ENCODE measurements around the gene NR1H2. TPM values are rescaled to one million over a fixed set of nuclear protein-coding genes. Genes with fewer than 3 reads are reported as not detected.

NR1H2 gene
- total and polyA plus RNA-seq, 2 experiments from 2014 or later, result 32.9 to 70.2 TPM

DNA sequence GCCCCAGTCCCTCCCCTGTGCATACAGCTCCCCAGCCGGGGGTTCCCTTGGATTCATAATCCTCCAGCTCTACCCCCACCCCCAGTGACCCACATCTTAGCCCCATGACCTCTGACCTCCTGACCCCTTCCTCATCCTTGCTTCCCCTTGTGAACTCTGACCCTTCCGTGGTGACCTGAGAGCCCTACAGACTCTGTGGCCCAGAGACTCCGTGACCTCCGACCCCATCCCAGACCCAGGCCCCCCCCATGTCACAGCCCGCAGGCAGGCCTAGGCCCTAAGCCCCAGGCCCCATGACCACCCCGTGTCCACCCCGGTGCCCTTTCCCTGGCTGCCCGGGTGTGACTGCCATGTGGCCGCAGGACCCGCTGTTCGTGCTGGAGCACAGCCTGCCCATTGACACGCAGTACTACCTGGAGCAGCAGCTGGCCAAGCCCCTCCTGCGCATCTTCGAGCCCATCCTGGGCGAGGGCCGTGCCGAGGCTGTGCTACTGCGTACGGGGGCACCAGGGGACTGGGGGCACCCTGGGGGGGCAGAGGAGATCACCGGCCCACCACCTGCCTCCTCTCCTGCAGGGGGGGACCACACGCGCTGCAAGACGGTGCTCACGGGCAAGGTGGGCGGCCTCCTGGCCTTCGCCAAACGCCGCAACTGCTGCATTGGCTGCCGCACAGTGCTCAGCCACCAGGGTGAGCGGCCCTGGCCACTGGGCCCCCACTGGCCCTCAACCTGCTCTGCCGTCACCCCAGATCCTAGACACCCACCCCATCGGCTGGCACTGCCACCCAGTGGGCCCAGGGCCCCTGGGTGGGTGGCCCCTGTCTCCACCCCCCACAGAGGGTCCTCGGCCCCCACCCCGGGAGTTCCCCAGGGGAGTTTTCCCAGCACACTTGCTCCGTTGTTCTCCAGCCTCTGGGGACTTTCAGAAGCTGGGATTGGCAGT is 40.0 kb downstream of the NR1H2 start:
- ATAC-seq, result peak; percentile 6; the same call in 2 of the 3 replicates
- no peak overlapping the region for H3K4me3 Mint-ChIP-seq
- TF ChIP-seq, protein P1, sequence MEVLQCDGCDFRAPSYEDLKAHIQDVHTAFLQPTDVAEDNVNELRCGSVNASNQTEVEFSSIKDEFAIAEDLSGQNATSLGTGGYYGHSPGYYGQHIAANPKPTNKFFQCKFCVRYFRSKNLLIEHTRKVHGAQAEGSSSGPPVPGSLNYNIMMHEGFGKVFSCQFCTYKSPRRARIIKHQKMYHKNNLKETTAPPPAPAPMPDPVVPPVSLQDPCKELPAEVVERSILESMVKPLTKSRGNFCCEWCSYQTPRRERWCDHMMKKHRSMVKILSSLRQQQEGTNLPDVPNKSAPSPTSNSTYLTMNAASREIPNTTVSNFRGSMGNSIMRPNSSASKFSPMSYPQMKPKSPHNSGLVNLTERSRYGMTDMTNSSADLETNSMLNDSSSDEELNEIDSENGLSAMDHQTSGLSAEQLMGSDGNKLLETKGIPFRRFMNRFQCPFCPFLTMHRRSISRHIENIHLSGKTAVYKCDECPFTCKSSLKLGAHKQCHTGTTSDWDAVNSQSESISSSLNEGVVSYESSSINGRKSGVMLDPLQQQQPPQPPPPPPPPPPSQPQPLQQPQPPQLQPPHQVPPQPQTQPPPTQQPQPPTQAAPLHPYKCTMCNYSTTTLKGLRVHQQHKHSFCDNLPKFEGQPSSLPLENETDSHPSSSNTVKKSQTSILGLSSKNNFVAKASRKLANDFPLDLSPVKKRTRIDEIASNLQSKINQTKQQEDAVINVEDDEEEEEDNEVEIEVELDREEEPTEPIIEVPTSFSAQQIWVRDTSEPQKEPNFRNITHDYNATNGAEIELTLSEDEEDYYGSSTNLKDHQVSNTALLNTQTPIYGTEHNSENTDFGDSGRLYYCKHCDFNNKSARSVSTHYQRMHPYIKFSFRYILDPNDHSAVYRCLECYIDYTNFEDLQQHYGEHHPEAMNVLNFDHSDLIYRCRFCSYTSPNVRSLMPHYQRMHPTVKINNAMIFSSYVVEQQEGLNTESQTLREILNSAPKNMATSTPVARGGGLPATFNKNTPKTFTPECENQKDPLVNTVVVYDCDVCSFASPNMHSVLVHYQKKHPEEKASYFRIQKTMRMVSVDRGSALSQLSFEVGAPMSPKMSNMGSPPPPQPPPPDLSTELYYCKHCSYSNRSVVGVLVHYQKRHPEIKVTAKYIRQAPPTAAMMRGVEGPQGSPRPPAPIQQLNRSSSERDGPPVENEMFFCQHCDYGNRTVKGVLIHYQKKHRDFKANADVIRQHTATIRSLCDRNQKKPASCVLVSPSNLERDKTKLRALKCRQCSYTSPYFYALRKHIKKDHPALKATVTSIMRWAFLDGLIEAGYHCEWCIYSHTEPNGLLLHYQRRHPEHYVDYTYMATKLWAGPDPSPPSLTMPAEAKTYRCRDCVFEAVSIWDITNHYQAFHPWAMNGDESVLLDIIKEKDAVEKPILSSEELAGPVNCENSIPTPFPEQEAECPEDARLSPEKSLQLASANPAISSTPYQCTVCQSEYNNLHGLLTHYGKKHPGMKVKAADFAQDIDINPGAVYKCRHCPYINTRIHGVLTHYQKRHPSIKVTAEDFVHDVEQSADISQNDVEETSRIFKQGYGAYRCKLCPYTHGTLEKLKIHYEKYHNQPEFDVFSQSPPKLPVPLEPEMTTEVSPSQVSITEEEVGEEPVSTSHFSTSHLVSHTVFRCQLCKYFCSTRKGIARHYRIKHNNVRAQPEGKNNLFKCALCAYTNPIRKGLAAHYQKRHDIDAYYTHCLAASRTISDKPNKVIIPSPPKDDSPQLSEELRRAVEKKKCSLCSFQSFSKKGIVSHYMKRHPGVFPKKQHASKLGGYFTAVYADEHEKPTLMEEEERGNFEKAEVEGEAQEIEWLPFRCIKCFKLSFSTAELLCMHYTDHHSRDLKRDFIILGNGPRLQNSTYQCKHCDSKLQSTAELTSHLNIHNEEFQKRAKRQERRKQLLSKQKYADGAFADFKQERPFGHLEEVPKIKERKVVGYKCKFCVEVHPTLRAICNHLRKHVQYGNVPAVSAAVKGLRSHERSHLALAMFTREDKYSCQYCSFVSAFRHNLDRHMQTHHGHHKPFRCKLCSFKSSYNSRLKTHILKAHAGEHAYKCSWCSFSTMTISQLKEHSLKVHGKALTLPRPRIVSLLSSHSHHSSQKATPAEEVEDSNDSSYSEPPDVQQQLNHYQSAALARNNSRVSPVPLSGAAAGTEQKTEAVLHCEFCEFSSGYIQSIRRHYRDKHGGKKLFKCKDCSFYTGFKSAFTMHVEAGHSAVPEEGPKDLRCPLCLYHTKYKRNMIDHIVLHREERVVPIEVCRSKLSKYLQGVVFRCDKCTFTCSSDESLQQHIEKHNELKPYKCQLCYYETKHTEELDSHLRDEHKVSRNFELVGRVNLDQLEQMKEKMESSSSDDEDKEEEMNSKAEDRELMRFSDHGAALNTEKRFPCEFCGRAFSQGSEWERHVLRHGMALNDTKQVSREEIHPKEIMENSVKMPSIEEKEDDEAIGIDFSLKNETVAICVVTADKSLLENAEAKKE (CRISPR knock-in tag; IDR thresholded peaks at IDR 0.05), result no peak
- TF ChIP-seq, protein P2, sequence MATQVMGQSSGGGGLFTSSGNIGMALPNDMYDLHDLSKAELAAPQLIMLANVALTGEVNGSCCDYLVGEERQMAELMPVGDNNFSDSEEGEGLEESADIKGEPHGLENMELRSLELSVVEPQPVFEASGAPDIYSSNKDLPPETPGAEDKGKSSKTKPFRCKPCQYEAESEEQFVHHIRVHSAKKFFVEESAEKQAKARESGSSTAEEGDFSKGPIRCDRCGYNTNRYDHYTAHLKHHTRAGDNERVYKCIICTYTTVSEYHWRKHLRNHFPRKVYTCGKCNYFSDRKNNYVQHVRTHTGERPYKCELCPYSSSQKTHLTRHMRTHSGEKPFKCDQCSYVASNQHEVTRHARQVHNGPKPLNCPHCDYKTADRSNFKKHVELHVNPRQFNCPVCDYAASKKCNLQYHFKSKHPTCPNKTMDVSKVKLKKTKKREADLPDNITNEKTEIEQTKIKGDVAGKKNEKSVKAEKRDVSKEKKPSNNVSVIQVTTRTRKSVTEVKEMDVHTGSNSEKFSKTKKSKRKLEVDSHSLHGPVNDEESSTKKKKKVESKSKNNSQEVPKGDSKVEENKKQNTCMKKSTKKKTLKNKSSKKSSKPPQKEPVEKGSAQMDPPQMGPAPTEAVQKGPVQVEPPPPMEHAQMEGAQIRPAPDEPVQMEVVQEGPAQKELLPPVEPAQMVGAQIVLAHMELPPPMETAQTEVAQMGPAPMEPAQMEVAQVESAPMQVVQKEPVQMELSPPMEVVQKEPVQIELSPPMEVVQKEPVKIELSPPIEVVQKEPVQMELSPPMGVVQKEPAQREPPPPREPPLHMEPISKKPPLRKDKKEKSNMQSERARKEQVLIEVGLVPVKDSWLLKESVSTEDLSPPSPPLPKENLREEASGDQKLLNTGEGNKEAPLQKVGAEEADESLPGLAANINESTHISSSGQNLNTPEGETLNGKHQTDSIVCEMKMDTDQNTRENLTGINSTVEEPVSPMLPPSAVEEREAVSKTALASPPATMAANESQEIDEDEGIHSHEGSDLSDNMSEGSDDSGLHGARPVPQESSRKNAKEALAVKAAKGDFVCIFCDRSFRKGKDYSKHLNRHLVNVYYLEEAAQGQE (IDR thresholded peaks at IDR 0.05; ENCODE audit: unreplicated experiment), result no peak
- TF ChIP-seq ZNF114 (CRISPR knock-in tag; IDR thresholded peaks at IDR 0.05) (no peak), ZNF331 (CRISPR knock-in tag; IDR thresholded peaks at IDR 0.05; ENCODE audit: low read depth) (no peak), CREB1 (CRISPR knock-in tag; IDR thresholded peaks at IDR 0.05; ENCODE audit: low read depth) (no peak), POLR2AphosphoS5 (IDR thresholded peaks at IDR 0.05; ENCODE audit: low read depth) (no peak; the same call in 1 of the 2 replicates), EZH2 (IDR thresholded peaks at IDR 0.05; ENCODE audit: low read depth, unreplicated experiment) (no peak), STAT1 (IDR thresholded peaks at IDR 0.05; ENCODE audit: unreplicated experiment) (no peak), EZH2phosphoT487 (IDR thresholded peaks at IDR 0.05; ENCODE audit: unreplicated experiment) (no peak), JUNB (IDR thresholded peaks at IDR 0.05; ENCODE audit: unreplicated experiment) (no peak), NANOG (IDR thresholded peaks at IDR 0.05; ENCODE audit: borderline replicate concordance) (no peak)
- TF ChIP-seq, protein P3, sequence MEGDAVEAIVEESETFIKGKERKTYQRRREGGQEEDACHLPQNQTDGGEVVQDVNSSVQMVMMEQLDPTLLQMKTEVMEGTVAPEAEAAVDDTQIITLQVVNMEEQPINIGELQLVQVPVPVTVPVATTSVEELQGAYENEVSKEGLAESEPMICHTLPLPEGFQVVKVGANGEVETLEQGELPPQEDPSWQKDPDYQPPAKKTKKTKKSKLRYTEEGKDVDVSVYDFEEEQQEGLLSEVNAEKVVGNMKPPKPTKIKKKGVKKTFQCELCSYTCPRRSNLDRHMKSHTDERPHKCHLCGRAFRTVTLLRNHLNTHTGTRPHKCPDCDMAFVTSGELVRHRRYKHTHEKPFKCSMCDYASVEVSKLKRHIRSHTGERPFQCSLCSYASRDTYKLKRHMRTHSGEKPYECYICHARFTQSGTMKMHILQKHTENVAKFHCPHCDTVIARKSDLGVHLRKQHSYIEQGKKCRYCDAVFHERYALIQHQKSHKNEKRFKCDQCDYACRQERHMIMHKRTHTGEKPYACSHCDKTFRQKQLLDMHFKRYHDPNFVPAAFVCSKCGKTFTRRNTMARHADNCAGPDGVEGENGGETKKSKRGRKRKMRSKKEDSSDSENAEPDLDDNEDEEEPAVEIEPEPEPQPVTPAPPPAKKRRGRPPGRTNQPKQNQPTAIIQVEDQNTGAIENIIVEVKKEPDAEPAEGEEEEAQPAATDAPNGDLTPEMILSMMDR (conservative IDR thresholded peaks at IDR 0.05; ENCODE audit: low read depth in 2 of 2), result no peak
- TF ChIP-seq, protein P4, sequence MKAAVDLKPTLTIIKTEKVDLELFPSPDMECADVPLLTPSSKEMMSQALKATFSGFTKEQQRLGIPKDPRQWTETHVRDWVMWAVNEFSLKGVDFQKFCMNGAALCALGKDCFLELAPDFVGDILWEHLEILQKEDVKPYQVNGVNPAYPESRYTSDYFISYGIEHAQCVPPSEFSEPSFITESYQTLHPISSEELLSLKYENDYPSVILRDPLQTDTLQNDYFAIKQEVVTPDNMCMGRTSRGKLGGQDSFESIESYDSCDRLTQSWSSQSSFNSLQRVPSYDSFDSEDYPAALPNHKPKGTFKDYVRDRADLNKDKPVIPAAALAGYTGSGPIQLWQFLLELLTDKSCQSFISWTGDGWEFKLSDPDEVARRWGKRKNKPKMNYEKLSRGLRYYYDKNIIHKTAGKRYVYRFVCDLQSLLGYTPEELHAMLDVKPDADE (IDR thresholded peaks at IDR 0.05), result no peak
- H3K27ac Mint-ChIP-seq, result no peak overlapping the region
- no peak overlapping the region for H3K4me3 ChIP-seq
- H3K36me3 Mint-ChIP-seq (ENCODE audit: low read depth), result peaks cover 38% of the 10 kb centered on the region
- no peaks in the 10 kb centered on the region for H3K9me2 ChIP-seq (ENCODE audit: insufficient read depth)
- no peak overlapping the region for H3K4me2 ChIP-seq
- peaks cover 3% of the 10 kb centered on the region; the same call in 1 of the 3 replicates for H3K9me3 Mint-ChIP-seq
- H4K20me1 ChIP-seq (replicated peaks; ENCODE audit: insufficient read depth), result no peaks in the 10 kb centered on the region; the same call in 1 of the 2 replicates
- H3K79me2 ChIP-seq (replicated peaks; ENCODE audit: insufficient read depth), result peaks cover 6% of the 10 kb centered on the region; the same call in 1 of the 2 replicates
- peaks cover 13% of the 10 kb centered on the region for H3K27me3 Mint-ChIP-seq (ENCODE audit: insufficient read depth, low read depth, poor library complexity)
- H3K4me1 ChIP-seq (ENCODE audit: insufficient read depth), result peaks cover 14% of the 10 kb centered on the region; the same call in 1 of the 2 replicates
- no peak overlapping the region for H3K27ac ChIP-seq (ENCODE audit: low read depth)
- H3F3A ChIP-seq (replicated peaks; ENCODE audit: low read depth), result peaks cover 14% of the 10 kb centered on the region; the same call in 1 of the 2 replicates
- H3K36me3 ChIP-seq (ENCODE audit: insufficient read depth), result no peaks in the 10 kb centered on the region
- H3K4me1 Mint-ChIP-seq, result peaks cover 23% of the 10 kb centered on the region
- DNase-seq (ENCODE audit: low spot score), result peak; percentile 34
- H3K27me3 ChIP-seq (ENCODE audit: insufficient read depth), result no peaks in the 10 kb centered on the region
- H2AFZ ChIP-seq, result no peak overlapping the region

Data from GM23338 (cell line).